GM12878 (cell line): Measurements from ENCODE around the gene RCAN1. TPM values are rescaled to one million over a fixed set of nuclear protein-coding genes. Genes with fewer than 3 reads are reported as not detected.
A peak's percentile ranks its signal among the peaks of the same experiment; 100 is the strongest.

Experiments used
- E2F4 ChIP-seq: IDR thresholded peaks from 2 replicates; pipeline ENCODE4 v1.6.1; 2012; ENCODE audit warnings: low read depth, low read length, improper control_type of control experiment
- JUND ChIP-seq: IDR thresholded peaks from 2 replicates; pipeline ENCODE4 v1.6.1; 2012; ENCODE audit warnings: low read depth, mild to moderate bottlenecking, low read length, improper control_type of control experiment, moderate library complexity
- KLF5 ChIP-seq: fragments of 450-650 bp; IDR thresholded peaks from 2 replicates; pipeline ENCODE4 v1.6.1; 2014; ENCODE audit warnings: mild to moderate bottlenecking; ENCODE audit not compliant: partially characterized antibody
- MTA2 ChIP-seq: fragments of 450-650 bp; IDR thresholded peaks from 2 replicates; pipeline ENCODE4 v1.6.1; 2016; ENCODE audit warnings: low read depth, mild to moderate bottlenecking, moderate library complexity
- NR2C1 ChIP-seq: fragments of 450-650 bp; IDR thresholded peaks from 2 replicates; pipeline ENCODE4 v1.6.1; 2017; ENCODE audit warnings: antibody characterized with exemption, mild to moderate bottlenecking, moderate library complexity
- PBX3 ChIP-seq: IDR thresholded peaks from 2 replicates; pipeline ENCODE4 v1.6.1; 2011; ENCODE audit warnings: mild to moderate bottlenecking, low read depth, low read length, moderate library complexity; ENCODE audit not compliant: insufficient replicate concordance
- RFX5 ChIP-seq: IDR thresholded peaks from 2 replicates; pipeline ENCODE4 v1.6.1; 2011; ENCODE audit warnings: low read depth, low read length, improper control_type of control experiment
- SMAD1 ChIP-seq: fragments of 450-650 bp; IDR thresholded peaks from 2 replicates; pipeline ENCODE4 v1.6.1; 2018; ENCODE audit warnings: mild to moderate bottlenecking, low read depth; ENCODE audit not compliant: partially characterized antibody
- TARDBP ChIP-seq: IDR thresholded peaks from 2 replicates; pipeline ENCODE4 v1.6.1; 2016; ENCODE audit warnings: borderline replicate concordance
- ZBTB4 ChIP-seq: fragments of 450-650 bp; formaldehyde crosslinking; IDR thresholded peaks from 2 replicates; pipeline ENCODE4 v1.4.0; 2022; ENCODE audit warnings: mild to moderate bottlenecking, moderate library complexity
- ZNF622 ChIP-seq: fragments of 450-650 bp; IDR thresholded peaks from 2 replicates; pipeline ENCODE4 v1.6.1; 2017; ENCODE audit warnings: mild to moderate bottlenecking, inconsistent platforms
- ZZZ3 ChIP-seq: IDR thresholded peaks from 2 replicates; pipeline ENCODE4 v1.6.1; 2011; ENCODE audit warnings: low read depth; ENCODE audit not compliant: control insufficient read depth, insufficient read length
- polyA plus RNA-seq, 11 experiments: library from polyadenylated mRNA; depleted of rRNA in 4 of 11; unstranded in 6 of 11; stranded (reverse) in 5 of 11; fragments of >200 nt; fragmentation: Nextera tagmentation in 4 of 11; fragmentation: Illumina TruSeq in 1 of 11; extraction: Ambion mirVana in 4 of 11; extraction: Trizol in 1 of 11; gene quantifications; 1 replicate in 1 of 11; 2 replicates in 10 of 11; pipeline versions ENCODE4 v1.2.1 to v1.2.3, GENCODE V29; 2011 to 2016; ENCODE audit warnings: inconsistent platforms in 2 of 11, missing spikeins in 2 of 11, low read depth in 1 of 11
- total RNA-seq, 4 experiments: library from RNA; depleted of rRNA in 3 of 4; stranded (reverse); fragments of >200 nt in 3 of 4; fragmentation: Illumina TruSeq in 1 of 4; extraction: Trizol in 1 of 4; gene quantifications; 2 replicates each; pipeline versions ENCODE4 v1.2.1 to v1.2.3, GENCODE V29; 2013 to 2021

The RCAN1 gene
- total and polyA plus RNA-seq, 10 of the 15 experiments (the other 5 are each of a cell fraction or from before 2014, with no cell fraction given): 2.8 to 12.9 (median 10.5) TPM

- TF ChIP-seq KLF5 (peak; percentile 64), SMAD1 (no peak), ZBTB4 (CRISPR knock-in tag) (no peak), MTA2 (no peak), ZZZ3 (no peak), TARDBP (peak; percentile 69; the same call in 1 of the 2 replicates), PBX3 (peak; percentile 71), E2F4 (no peak), ZNF622 (no peak), JUND (no peak), NR2C1 (peak; percentile 64), RFX5 (no peak)
Observed at GRCh38 chr21:34614628-34615486, at the start of gene RCAN1 (continued).
